ENCODE measurements around the gene TBC1D20.
"Not testable (repeated sequence)": the region's sequence is repeated elsewhere in the genome, so short reads cannot be mapped to it uniquely, and the experiment has no call there.

TBC1D20 gene

DNA sequence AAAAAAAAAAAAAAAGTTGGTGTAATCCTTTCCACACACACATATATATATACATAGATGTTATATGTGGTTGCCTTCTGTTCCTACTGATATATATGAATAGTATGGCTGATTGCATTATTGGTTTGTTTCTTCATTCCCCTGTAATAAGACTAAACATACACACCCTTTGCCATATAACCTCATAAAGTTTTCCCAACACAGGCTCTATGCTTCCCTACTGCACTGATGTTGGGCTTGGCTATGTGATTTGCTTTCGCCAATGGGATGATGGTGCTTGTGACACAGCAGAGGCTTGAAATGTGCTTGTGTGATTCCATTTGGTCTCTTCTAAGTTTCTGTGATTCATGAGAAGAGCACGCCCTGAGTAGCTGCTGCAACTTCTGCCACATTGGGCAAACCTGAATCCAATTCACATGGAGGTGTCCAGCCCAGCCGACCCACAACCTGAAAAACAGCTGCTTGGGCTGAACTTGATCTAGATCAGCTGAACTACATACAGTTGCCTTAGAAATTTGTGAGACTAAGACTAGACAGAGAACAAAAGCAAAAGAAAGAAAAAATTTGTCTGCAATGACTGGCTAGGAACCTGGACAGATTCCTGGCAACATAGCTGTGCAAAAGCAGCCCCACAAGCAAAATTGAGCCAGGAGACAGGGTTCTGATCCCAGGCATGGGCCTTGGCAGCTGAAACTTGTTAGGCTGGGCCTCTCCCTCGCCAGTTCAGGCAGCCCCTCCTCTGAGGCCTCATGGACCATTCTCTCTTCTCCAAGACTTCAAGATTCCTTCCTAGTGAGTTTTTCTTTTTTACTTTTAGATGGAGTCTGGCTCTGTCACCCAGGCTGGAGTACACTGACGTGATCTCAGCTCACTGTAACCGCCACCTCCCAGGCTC, 13.4 kb upstream of the TBC1D20 start:
- DNase-seq: no peak

DNA sequence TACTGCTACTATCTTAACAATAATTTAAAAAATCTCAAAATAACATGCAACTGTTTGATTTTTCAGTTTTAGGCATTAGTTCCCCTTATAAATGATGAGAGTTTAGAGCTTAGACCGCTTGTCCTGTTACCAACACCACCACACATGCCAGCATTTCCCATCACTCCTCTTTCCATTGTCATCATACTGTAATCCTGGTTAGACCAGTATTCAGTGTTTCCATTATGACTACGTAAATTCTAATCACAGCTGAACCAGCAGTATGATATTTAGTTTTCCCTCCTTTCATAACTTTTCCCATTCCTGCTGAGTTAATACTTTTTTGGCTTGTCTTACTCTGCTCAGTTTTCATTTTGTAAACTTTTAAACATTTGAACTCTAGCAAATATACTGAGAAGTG, 12.2 kb upstream of the TBC1D20 start:
- no peak for DNase-seq

GRCh38 chr20:472889-473292, 10.6 kb upstream of the TBC1D20 start:
- no peak for DNase-seq

DNA sequence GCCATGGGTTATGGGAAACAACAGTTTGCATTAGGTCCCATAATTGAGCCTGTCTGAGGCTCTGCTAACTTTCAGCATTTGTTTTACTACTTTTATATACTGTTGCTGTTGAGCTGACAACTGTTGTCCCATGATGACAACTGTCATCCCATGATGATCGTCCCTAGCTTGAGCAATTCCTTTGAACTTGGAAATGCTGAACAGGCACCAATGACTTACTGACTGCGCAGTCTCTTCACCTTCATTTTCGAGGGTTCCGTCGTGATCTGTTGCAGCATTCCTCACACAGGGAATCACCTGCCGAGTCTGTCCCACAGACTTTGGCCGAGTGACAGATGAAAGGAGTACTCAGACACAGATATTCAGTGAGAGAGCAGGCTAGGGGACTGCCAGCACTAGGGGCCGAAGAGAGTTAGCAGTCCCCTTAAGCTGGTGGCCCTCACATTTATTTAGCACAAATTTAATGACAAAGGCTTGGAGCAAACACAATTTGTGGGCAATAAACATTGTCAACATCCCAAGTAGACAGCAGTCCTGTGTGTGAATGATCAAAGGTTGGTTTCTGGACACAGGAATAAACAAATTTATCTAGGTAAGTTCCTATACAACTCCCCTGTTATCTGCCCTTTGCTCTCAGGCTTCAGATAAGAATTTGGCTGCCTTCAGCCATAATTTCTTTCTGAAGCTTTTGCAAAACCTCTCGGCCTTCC, 10.0 kb upstream of the TBC1D20 start:
- DNase-seq: no peak

- no peak for DNase-seq
These were observed 7.6 kb upstream of the TBC1D20 start for GRCh38 chr20:469746-470490.

- DNase-seq: no peak
These were observed 5.4 kb upstream of the TBC1D20 start for GRCh38 chr20:467755-468154.

GRCh38 chr20:461254-462198, 807 bp downstream of the TBC1D20 start:
- DNase-seq: peak; percentile 51

GRCh38 chr20:460707-461106, 1.6 kb downstream of the TBC1D20 start:
- DNase-seq: no peak

DNA sequence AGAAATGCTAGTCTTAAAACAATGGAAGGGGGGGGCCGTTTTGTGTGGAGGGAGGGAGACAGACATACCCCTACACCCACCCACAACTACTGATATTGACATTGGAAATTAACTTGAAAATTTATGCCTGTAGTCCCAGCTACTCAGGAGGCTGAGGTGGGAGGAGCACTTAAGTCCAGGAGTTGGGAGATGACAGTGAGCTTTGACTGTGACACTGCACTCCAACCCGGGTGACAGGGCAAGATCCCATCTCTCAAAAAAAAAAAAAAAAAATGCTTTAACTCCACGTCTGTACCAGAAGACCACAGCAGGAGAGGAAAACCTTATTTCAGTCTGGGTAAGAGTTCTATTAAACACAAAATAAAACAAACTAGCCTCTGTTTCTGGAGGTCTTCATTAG, 2.2 kb downstream of the TBC1D20 start:
- DNase-seq: no peak

- DNase-seq: no peak
These were observed 3.6 kb downstream of the TBC1D20 start for GRCh38 chr20:458776-459175.

DNA sequence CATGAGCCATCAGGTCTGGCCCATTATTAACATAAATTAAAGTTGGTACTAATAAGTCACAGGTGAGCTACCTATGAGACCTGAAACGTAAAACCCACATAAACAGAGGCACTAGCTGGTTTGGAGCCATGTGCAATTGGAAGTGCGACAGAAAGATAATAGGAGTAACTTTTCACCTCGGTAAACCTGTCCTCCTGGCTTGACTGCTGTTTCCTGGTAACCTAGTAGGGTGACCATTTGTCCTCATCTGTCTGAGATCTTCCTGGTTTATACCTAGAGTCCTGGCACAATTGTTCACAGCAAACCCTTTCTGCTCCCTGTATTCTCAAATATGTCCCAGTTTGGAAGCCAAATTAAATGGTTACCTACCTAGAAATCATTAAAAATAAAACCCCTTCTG, 7.4 kb downstream of the TBC1D20 start:
- no peak for DNase-seq

DNA sequence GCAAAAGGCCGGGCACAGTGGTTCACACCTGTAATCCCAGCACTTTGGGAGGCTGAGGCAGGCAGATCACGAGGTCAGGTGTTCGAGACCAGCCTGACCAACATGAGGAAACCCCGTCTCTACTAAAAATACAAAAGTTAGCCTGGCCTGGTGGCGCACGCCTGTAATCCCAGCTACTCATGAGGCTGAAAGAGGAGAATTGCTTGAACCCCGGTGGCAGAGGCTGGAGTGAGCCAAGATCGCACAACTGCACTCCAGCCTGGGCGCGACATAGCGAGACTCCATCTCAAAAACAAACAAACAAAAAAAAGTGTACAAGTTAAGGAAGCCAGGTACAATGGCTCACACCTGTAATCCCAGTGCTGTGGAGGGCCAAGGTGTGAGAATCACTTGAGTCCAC, 10.3 kb downstream of the TBC1D20 start:
- DNase-seq: not testable (repeated sequence)

DNA sequence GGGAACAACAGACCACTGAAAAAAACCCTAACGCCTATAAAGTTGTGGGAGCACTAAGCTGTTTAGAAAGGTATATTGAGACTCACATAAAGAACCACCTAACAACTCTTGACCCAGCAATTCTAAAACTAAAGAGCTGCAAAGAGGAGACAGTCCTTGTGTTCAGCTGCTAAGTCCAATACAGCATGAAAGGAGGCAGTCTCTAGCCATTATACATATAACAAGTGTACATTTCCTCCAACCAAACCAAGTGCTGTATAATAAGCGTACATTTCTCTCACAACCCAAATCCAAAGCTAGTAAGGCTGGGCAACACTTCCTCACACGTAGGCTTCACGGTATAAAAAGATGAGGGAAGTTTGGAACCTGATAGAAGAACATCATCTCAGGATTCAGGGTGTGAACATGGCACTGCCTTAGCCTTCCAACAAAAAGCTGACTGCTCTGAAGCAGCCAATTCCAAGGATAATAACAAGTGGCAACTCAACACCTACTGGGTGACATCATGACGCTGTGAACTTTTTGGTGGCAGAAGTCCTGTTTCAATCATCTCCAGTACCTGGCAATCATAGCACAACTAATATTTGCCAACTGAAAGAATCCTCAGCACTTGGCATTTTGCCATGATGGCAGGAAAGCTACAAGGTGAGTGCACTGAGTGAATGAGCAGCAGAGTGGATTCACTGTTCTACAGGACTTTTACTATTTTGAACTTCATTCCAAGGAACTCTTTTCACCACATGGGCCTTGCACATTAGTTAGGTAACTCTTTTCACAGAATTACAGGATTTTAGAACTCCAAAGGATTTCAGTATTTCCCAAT, 16.6 kb downstream of the TBC1D20 start:
- DNase-seq: no peak

DNA sequence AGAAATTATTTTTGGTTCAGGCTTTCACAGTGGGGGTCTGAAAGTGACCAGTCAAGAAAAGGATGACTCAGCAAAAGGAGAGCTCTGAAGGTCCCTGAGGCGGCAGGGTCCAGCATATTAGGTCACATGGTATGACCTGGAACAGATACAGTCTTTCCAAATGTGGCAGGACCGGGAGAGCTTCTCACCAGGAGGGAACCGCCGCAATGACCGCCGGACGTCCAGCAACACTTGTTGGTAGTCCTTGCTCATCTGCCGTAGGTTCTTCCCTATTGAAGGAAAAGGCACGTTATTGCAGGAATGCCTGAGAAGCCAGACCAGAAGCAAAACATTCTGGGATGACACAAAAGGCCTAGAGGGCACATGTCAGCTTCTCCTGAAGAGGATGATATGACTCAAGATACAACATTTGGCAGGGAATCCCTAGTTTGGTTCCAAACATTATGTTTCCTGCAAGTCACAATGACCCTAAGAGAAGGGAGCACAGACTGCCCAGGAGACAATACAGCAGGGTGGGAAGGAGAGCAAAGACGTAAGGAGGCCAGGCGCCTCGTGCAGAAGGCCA, 17.4 kb downstream of the TBC1D20 start:
- DNase-seq: no peak

DNA sequence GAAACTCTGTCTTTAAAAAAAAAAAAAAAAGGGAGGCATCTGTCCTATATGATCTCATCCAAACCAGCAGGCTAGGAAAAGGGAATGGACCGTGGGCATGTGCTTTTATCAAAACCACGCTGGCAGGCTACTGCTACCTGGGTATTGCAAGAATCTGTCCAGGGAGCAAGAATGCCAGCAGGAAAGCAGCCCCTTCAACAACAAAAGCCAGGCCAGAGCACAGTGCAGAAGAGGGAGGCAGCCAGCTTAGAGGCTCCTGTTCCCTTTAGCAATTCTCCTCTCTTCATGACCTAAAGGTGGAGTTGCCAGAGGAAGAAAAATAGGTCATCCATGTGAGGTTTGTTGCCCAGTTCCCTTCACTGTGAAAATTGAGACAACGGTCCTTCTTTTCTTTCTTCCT, 18.2 kb downstream of the TBC1D20 start:
- no peak for DNase-seq

GRCh38 chr20:443223-443775, 19.0 kb downstream of the TBC1D20 start:
- DNase-seq: no peak

GRCh38 chr20:440636-441035, 21.7 kb downstream of the TBC1D20 start:
- no peak for DNase-seq

GRCh38 chr20:440148-440547, 22.2 kb downstream of the TBC1D20 start:
- DNase-seq: no peak

- DNase-seq: peak; percentile 32
These were observed 23.5 kb downstream of the TBC1D20 start for GRCh38 chr20:438571-439469.
